ENCODE results near the gene DDX31.
"Not testable (repeated sequence)": the region's sequence is repeated elsewhere in the genome, so short reads cannot be mapped to it uniquely, and the experiment has no call there.

DNA sequence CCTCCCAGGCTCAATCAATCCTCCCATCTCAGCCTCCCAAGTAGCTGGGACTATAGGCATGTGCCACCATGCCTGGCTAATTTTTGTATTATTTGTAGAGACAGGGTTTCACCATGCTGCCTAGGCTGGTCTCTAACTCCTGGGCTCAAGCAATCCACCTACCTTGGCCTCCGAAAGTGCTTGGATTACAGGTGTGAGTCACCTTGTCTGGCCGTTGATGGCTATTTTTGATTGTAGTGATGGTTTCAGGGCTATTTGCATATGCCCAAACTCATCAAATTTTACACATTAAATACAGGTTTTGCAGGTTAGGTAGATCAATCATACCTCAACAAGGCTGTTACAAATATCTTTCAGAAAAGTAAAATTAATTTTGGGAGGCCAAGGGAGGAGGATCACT lies 101.0 kb downstream of the DDX31 start:
- not testable (repeated sequence) for TF ChIP-seq CTCF (IDR thresholded peaks at IDR 0.05); ESRRA (CRISPR knock-in tag; IDR thresholded peaks at IDR 0.05; ENCODE audit: borderline replicate concordance); STAT6 (CRISPR knock-in tag; conservative IDR thresholded peaks at IDR 0.05; ENCODE audit: low read depth); ATF6 (CRISPR knock-in tag; IDR thresholded peaks at IDR 0.05); TCF7 (CRISPR knock-in tag; IDR thresholded peaks at IDR 0.05; ENCODE audit: low read depth); ATF3 (CRISPR knock-in tag; conservative IDR thresholded peaks at IDR 0.05)
- TF ChIP-seq, protein P1, sequence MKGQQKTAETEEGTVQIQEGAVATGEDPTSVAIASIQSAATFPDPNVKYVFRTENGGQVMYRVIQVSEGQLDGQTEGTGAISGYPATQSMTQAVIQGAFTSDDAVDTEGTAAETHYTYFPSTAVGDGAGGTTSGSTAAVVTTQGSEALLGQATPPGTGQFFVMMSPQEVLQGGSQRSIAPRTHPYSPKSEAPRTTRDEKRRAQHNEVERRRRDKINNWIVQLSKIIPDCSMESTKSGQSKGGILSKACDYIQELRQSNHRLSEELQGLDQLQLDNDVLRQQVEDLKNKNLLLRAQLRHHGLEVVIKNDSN (CRISPR knock-in tag; IDR thresholded peaks at IDR 0.05) = not testable (repeated sequence)
- TF ChIP-seq, protein P2, sequence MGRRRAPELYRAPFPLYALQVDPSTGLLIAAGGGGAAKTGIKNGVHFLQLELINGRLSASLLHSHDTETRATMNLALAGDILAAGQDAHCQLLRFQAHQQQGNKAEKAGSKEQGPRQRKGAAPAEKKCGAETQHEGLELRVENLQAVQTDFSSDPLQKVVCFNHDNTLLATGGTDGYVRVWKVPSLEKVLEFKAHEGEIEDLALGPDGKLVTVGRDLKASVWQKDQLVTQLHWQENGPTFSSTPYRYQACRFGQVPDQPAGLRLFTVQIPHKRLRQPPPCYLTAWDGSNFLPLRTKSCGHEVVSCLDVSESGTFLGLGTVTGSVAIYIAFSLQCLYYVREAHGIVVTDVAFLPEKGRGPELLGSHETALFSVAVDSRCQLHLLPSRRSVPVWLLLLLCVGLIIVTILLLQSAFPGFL (CRISPR knock-in tag; IDR thresholded peaks at IDR 0.05; ENCODE audit: borderline replicate concordance) = not testable (repeated sequence)
- TF ChIP-seq, protein P3, sequence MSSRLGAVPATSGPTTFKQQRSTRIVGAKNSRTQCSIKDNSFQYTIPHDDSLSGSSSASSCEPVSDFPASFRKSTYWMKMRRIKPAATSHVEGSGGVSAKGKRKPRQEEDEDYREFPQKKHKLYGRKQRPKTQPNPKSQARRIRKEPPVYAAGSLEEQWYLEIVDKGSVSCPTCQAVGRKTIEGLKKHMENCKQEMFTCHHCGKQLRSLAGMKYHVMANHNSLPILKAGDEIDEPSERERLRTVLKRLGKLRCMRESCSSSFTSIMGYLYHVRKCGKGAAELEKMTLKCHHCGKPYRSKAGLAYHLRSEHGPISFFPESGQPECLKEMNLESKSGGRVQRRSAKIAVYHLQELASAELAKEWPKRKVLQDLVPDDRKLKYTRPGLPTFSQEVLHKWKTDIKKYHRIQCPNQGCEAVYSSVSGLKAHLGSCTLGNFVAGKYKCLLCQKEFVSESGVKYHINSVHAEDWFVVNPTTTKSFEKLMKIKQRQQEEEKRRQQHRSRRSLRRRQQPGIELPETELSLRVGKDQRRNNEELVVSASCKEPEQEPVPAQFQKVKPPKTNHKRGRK (CRISPR knock-in tag; IDR thresholded peaks at IDR 0.05; ENCODE audit: borderline replicate concordance) = not testable (repeated sequence)

Data from WTC11 (cell line).